HG03159 (cell line): ENCODE data around the gene CACNA2D4.
"Not testable (repeated sequence)": the region's sequence is repeated elsewhere in the genome, so short reads cannot be mapped to it uniquely, and the experiment has no call there.

ENCODE experiments used
- ATAC-seq: cut with Tn5 transposase; IDR thresholded peaks from one replicate; pipeline ENCODE4 v1.9.1; 2021; ENCODE audit warnings: mild to moderate bottlenecking, moderate library complexity; ENCODE audit not compliant: unreplicated experiment

Gene CACNA2D4

GRCh38 chr12:1819050-1819449 is 99.4 kb downstream of the CACNA2D4 start:
- ATAC-seq = no peak

DNA sequence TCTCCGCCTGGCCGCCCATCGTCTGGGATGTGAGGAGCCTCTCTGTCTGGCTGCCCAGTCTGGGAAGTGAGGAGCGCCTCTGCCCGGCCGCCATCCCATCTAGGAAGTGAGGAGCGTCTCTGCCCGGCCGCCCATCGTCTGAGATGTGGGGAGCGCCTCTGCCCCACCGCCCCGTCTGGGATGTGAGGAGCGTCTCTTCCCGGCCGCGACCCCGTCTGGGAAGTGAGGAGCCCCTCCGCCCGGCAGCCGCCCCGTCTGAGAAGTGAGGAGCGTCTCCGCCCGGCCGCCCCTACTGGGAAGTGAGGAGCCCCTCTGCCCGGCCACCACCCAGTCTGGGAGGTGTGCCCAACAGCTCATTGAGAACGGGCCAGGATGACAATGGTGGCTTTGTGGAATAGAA is 100.5 kb downstream of the CACNA2D4 start:
- not testable (repeated sequence) for ATAC-seq

DNA sequence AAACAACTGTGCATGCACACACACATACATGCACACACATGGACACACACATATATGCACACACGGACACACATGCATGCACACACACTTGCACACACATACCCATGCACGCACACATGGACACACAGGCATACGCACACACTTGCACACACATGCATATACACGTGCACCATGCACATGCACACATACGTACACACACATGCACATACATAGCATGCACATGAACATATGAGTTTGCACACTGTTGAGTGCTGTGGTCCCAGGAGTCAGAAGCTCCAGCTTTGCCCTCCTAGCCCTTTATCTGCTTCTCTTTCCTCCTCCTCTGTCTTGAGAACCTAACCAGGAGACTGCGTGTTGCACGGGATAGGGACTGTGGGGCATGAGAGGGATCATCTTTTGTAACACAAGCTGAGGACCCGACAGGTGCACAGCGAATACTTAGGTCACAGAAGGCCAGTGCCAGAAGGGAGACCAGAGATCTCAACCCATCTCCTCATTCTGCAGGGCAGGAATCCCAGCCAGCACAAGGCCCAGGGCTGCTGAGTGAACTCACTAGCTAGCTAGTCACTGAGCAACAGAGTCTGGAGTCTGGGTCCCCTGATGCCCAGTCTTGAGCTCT is 101.6 kb downstream of the CACNA2D4 start:
- ATAC-seq = no peak

GRCh38 chr12:1815814-1816729 is 102.4 kb downstream of the CACNA2D4 start:
- no peak for ATAC-seq

GRCh38 chr12:1815108-1815507 is 103.3 kb downstream of the CACNA2D4 start:
- ATAC-seq = no peak

DNA sequence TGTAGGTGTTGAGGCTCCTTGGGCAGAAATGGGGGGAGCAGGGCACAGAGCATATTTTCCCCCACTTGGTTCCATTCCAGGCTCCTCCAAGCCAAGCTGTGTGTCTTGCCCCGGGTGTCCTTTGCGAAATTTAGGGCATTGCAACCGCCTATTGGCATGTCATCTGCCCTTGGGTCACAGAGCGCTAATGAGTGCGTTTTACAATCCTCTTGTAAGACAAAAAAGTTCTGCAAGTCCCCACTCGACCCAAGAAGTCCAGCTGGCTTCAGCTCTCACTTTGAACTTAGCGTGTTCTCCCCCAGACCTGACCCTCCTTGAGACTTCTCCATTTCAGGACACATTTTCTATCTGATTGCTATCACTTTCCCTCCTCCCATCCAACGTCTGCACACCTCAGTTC is 104.2 kb downstream of the CACNA2D4 start:
- ATAC-seq = no peak

GRCh38 chr12:1812650-1813302 is 105.7 kb downstream of the CACNA2D4 start:
- ATAC-seq = no peak

DNA sequence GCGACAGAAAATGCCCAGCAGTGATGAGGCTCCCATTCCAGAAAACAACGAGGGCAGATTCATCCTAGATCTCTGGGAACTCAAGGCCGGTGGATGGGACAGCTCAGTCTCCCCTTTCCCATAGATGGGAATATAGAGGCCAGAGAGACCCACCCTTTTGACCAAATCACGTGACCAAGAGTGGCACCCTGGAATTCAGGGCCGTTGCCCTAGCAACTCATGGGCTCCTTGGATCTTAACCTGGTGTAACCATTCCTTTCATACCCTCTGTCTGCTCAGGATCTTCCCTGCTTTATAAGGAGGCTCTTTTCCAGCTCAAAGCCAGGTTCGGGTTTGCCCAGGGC is 106.5 kb downstream of the CACNA2D4 start:
- no peak for ATAC-seq

DNA sequence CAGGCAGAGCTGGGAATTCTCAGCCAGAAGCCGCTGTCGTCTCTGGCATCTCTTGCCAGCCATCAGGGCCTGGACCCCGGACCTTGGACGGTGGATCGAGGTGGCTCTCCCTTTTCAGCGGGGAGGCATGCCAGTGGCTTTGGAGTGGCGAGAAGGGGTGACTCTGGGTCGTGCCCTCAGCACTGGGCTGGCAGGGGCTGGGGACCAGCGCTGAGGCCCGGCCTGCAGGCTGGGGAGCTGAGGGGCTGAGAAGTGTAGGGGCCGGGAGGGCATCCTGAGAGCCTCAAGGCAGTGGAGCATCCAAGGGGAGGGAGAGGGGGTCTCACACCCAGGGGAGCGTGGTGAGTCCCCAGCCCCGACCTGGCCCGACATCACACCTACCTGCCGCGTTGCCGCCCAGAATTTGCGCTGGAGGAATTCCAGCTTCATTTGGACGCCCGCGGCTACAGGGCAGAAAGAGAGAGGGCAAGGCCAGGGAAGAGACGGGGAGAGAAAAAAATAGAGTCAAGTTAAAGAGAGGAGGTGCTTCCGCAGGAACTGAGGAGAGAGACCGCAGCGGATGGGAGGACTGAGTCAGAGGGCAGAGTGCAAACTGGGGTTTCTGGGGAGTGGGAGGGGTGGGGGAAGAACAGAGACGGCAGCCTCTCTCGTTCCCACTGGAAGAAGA is 107.0 kb downstream of the CACNA2D4 start:
- no peak for ATAC-seq

DNA sequence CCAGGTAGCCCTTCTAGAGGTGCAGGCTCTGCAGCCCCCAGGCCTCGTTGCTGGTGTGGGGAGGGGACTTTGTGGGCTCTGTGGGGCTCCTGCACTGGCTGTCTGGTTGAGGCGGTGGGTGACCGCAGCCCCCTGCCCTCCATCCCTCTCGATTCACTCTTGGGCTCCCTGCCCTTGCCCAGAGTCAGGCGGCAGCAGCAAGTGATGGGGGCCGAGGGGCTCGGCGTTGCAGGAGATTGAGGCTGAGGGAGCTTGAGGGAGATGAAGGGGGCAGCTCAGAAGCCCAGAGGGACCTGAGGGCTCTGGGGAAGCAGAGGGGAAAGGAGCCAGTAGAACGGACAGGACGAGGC is 107.5 kb downstream of the CACNA2D4 start:
- ATAC-seq = no peak

DNA sequence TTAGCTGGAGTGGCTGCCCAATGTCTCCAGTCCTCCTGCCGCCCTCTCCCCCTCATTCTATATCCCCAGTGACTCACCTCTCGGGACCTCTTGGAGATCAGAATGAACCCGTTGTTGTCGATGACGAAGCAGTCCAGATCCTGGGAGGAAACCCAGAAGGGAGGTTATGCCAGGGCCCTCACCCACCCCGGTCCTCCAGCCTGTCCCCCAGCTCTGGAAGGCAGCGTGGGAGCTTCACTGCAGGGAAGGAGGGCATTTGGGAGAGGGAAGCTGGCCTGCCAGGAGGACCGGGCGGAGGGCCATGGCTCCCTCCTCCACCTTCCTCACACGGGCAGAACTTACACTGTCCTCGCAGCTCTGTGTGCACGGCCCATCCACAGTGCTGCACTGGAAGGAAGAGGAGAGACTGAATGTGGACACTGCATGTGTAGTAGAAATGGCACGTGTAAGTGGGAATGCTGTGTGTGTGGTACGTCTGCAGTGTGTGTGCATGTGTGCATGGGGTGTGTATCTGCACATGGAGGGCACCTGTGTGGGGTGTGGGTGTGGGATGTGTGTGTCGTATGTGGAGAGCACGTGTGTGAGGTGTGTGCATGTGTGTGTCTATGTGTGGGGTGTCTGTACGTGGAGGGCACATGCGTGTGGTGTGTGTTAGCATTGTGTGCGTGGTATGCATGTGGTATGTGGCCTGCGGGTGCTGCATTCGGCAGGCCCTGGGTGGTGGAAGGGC is 108.1 kb downstream of the CACNA2D4 start:
- ATAC-seq = no peak

DNA sequence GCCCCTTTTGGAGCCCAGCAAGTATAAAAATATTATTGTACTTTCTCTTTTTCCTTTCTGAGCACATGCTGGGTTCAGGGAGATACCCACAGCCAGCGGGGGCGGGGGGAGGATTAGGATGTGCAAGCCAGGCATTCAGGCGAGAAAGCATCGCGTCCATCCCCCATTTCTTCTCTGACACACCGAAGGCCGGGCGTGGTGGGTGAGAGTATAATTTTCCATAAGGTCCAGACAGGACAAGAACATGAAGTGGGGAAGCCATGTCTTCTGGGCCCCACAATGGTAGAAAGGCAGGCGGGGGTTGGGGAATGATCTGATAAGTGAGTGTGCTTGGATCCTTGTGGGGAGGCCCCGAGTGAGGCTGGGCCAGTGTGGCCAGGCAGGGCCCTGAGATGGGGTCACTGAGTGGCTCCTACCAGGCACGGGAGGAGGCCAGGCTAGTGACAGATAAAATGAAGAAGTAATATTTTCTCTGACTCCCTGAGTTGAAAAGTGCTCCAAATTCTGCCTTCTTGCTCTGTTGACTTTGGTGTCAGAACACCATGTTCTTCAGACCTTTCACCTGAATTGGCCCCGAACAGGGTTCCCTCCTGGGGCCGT is 108.8 kb downstream of the CACNA2D4 start:
- ATAC-seq = no peak

DNA sequence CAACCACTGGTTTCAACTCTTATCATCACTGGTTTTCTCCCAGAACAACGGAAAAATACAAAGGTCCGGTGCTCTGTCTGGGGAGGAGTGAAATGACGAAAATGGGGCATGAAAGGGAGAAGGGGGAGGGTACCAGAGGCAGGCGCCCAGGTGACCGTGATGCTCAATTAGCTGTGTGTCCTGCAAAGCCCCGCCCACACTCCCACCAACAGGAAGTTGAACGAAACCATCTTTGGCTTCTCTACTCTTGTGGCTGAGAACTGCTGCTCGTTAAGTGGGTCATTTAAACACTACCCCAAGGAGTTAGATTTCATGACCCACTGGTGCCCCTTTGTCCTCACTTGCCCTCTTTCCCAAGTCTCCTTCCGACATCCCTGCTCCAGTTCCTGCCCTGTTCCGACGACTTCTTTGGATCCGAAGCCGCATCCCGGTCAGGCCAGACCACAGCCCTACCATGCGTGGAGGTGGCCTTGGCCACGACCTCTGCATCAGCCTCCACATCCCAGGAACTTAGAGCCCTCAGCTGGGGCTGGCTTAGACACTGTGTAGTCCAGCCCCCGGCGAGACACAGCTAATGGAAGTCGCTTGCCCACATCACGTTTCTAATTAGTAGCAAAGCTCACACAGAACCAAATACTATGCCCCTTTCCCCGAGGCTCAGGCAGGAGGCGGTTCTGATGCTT is 109.5 kb downstream of the CACNA2D4 start:
- ATAC-seq = no peak

GRCh38 chr12:1808036-1808797 is 110.2 kb downstream of the CACNA2D4 start:
- no peak for ATAC-seq

- no peak for ATAC-seq
These were observed 111.2 kb downstream of the CACNA2D4 start for GRCh38 chr12:1807087-1807860.

- no peak for ATAC-seq
These were observed 112.0 kb downstream of the CACNA2D4 start for GRCh38 chr12:1806301-1807086.

- ATAC-seq = no peak
These were observed 112.9 kb downstream of the CACNA2D4 start for GRCh38 chr12:1805441-1806081.
